Heart left ventricle (tissue), 16 donors: ENCODE data around the gene SHROOM3. TPM values are rescaled to one million over a fixed set of nuclear protein-coding genes. Genes with fewer than 3 reads are reported as not detected.
A peak's percentile ranks its signal among the peaks of the same experiment; 100 is the strongest.

Experiments used
- ATAC-seq, 4 donors: fragments of 200-7000 bp; cut with Tn5 transposase; one replicate each; pipeline ENCODE4 v1.9.1; 2020 to 2022; ENCODE audit warnings: moderate library complexity in 4 of 4, mild to moderate bottlenecking in 3 of 4, moderate number of reproducible peaks in 1 of 4
- DNase-seq, 5 donors: peaks; one replicate each; pipeline ENCODE4 v3.0.0-alpha.2; 2020
- H3K27ac ChIP-seq, 12 donors: fragments of 200-600 bp; sonication (generic) in 4 of 12; one replicate each; pipeline versions ENCODE4 v1.5.0 to v1.8.0; 2016 to 2022; ENCODE audit warnings: mild to moderate bottlenecking in 2 of 12
- H3K27me3 ChIP-seq, 9 donors: fragments of 200-600 bp; sonication (generic) in 2 of 9; one replicate each; pipeline versions ENCODE4 v1.5.1 to v1.8.0; 2016 to 2022; ENCODE audit warnings: mild to moderate bottlenecking in 3 of 9
- H3K36me3 ChIP-seq, 9 donors: fragments of 200-600 bp; sonication (generic) in 2 of 9; one replicate each; pipeline versions ENCODE4 v1.5.0 to v1.8.0; 2018 to 2022; ENCODE audit warnings: mild to moderate bottlenecking in 2 of 9
- H3K4me1 ChIP-seq, 12 donors: fragments of 200-600 bp; sonication (generic) in 4 of 12; one replicate each; pipeline versions ENCODE4 v1.5.0 to v1.8.0; 2016 to 2022; ENCODE audit warnings: mild to moderate bottlenecking in 3 of 12
- H3K4me3 ChIP-seq, 12 donors: fragments of 200-600 bp; sonication (generic) in 4 of 12; one replicate each; pipeline versions ENCODE4 v1.5.0 to v1.8.0; 2017 to 2022; ENCODE audit warnings: mild to moderate bottlenecking in 9 of 12, moderate library complexity in 4 of 12
- H3K9me3 ChIP-seq, 12 donors: fragments of 200-600 bp; sonication (generic) in 4 of 12; one replicate each; pipeline versions ENCODE4 v1.5.0 to v1.8.0; 2016 to 2022; ENCODE audit warnings: mild to moderate bottlenecking in 1 of 12
- CTCF ChIP-seq, 12 donors: fragments of 200-600 bp; sonication (generic) in 4 of 12; IDR thresholded peaks; one replicate each; pipeline versions ENCODE4 v1.5.0 to v1.8.0; 2018 to 2022; ENCODE audit warnings: antibody characterized with exemption in 12 of 12, mild to moderate bottlenecking in 5 of 12
- POLR2A ChIP-seq, 2 donors: fragments of 450-650 bp; IDR thresholded peaks; one replicate each; pipeline ENCODE4 v1.6.1; 2017; ENCODE audit warnings: antibody characterized with exemption in 2 of 2, mild to moderate bottlenecking in 2 of 2, moderate library complexity in 2 of 2
- WGBS, 4 donors: extraction: QIAGEN DNeasy Blood & Tissue Kit in 2 of 4; methylation state at CpG; one replicate each; pipeline versions ENCODE4 v1.1.5 to v1.1.7; 2013 to 2018; 5-methylcytosine and 5-hydroxymethylcytosine counted together
- intact Hi-C, 10 donors: fragments of 100-400 bp; cut with DNase I; formaldehyde crosslinking; loops; one replicate each; pipeline versions ENCODE4 v1.11.1 to v1.14.2; 2022
- polyA plus RNA-seq, 2 donors: library from polyadenylated mRNA; stranded (reverse); fragments of 200-250 nt; gene quantifications; one replicate each; pipeline ENCODE4 v1.2.3, GENCODE V29; 2013
- total RNA-seq, 9 donors: library from RNA; depleted of rRNA in 2 of 9; stranded (reverse); fragments of >200 nt in 2 of 9; fragmentation: NEBNext Ultra II Directional in 3 of 9; extraction: Animal tissue kit (Norgen Biotek cat#: 25700) in 3 of 9; gene quantifications; one replicate each; pipeline versions ENCODE4 v1.1.0 to v1.2.4, GENCODE V29; 2016 to 2023
- donor health status: ischemic (EF 13 %, LVEDD 7.1; RV severe dilation, severe dysfunction).
- donor health status: healthy with polysubstance abuse.
- donor health status: DM: no; HTN: yes; CAD: no.
- donor health status: DM: no; HTN: no; CAD: no.
- donor health status: ischemic (EF 25% LVEDD 6.9; RV normal size, moderate dysfunction).
- donor health status: ischemic (EF 25% LVEDD 5.7; RV mildly dilated, moderate dysfunction).
- donor health status: healthy.
- donor health status: DM: yes; HTN: yes; CAD: no.
- donor health status: ischemic (EF 35%, LVEDD 5.7; RV mildly dilated, moderate dysfunction).
- donor health status: nonischemic (EF 11% LVEDD 7.7; RV severe dilation, severe dysfunction).
- donor health status: DM: yes; HTN: yes; CAD: no.
- donor health status: PGD.
- donor health status: ischemic (EF 29% LVEDD 5.4; RV normal size, mild dysfunction).
- donor health status: nonischemic (EF 23%, LVEDD 6.1; RV moderate dilation, normal function).

The SHROOM3 gene
- total and polyA plus RNA-seq, 11 donors: 4.6 to 38.5 (median 20.3) TPM

- no peak overlapping the region for H3K4me3 ChIP-seq
- TF ChIP-seq CTCF (IDR thresholded peaks at IDR 0.05) (no peak), POLR2A (IDR thresholded peaks at IDR 0.05) (no peak)
- DNase-seq (no peak), ATAC-seq (no peak)
- intact Hi-C loops: loop anchor here in 3 of 10 donors (10.0 kb wide), 1 partner anchor 58 kb away; no protein-coding TSS in a partner anchor
- no peaks in the 10 kb centered on the region for H3K36me3 ChIP-seq
- H3K27me3 ChIP-seq: peaks cover 0 to 12% (median 0%) of the 10 kb centered on the region in 9 donors
- 71 to 91% (median 82%) methylated on average over 3 of the region's 3 CpGs for WGBS, 4 donors
- no peak overlapping the region for H3K27ac ChIP-seq
- H3K9me3 ChIP-seq: no peaks in the 10 kb centered on the region
- H3K4me1 ChIP-seq: peaks cover 0 to 19% (median 0%) of the 10 kb centered on the region in 12 donors
Measured at GRCh38 chr4:76582817-76583087, 147.7 kb downstream of the SHROOM3 start.

GRCh38 chr4:76584241-76585152, 149.5 kb downstream of the SHROOM3 start:
- Histone ChIP-seq H3K4me1 (peaks cover 0 to 31% (median 5%) of the 10 kb centered on the region in 12 donors), H3K27me3 (peaks cover 0 to 12% (median 0%) of the 10 kb centered on the region in 9 donors), H3K36me3 (no peaks in the 10 kb centered on the region), H3K9me3 (no peaks in the 10 kb centered on the region), H3K4me3 (no peak overlapping the region), H3K27ac (peak overlapping the region in 1 of 12 donors; percentile 22)
- ATAC-seq (no peak), DNase-seq (no peak)
- WGBS, 4 donors: 62 to 69% (median 65%) methylated on average over 9 of the region's 9 CpGs
- TF ChIP-seq POLR2A (IDR thresholded peaks at IDR 0.05) (no peak), CTCF (IDR thresholded peaks at IDR 0.05) (no peak)
- intact Hi-C loops: loop anchor here in 3 of 10 donors (10.0 kb wide), 1 partner anchor 60 kb away; no protein-coding TSS in a partner anchor

GRCh38 chr4:76585272-76585671, 150.2 kb downstream of the SHROOM3 start:
- H3K4me1 ChIP-seq: peaks cover 0 to 39% (median 11%) of the 10 kb centered on the region in 12 donors
- no peak for DNase-seq
- H3K36me3 ChIP-seq: no peaks in the 10 kb centered on the region
- TF ChIP-seq CTCF (IDR thresholded peaks at IDR 0.05) (no peak), POLR2A (IDR thresholded peaks at IDR 0.05) (no peak)
- H3K9me3 ChIP-seq: no peaks in the 10 kb centered on the region
- ATAC-seq: peak in 1 of 4 donors; percentile 17
- peak overlapping the region in 8 of 12 donors; percentile 45 to 62 (median 54) for H3K4me3 ChIP-seq
- intact Hi-C loops: loop anchor here in 3 of 10 donors (10.0 kb wide), 1 partner anchor 60 kb away; no protein-coding TSS in a partner anchor
- peak overlapping the region in 11 of 12 donors; percentile 18 to 86 (median 75) for H3K27ac ChIP-seq
- WGBS, 4 donors: 52 to 63% (median 58%) methylated on average over 5 of the region's 5 CpGs
- peaks cover 0 to 15% (median 0%) of the 10 kb centered on the region in 9 donors for H3K27me3 ChIP-seq

- ATAC-seq: peak; percentile 78 to 92 (median 89)
- 2 to 6% (median 3%) methylated on average over 13 to 28 of the region's 28 CpGs for WGBS, 4 donors
- TF ChIP-seq CTCF (IDR thresholded peaks at IDR 0.05) (peak in 7 of 12 donors; percentile 7 to 53 (median 38)), POLR2A (IDR thresholded peaks at IDR 0.05) (peak in 1 of 2 donors; percentile 38)
- H3K27me3 ChIP-seq: peaks cover 0 to 15% (median 0%) of the 10 kb centered on the region in 9 donors
- DNase-seq: peak; percentile 78 to 87 (median 85)
- peak overlapping the region in 11 of 12 donors; percentile 28 to 62 (median 54) for H3K4me3 ChIP-seq
- no peaks in the 10 kb centered on the region for H3K36me3 ChIP-seq
- peak overlapping the region in 11 of 12 donors; percentile 18 to 86 (median 75) for H3K27ac ChIP-seq
- H3K9me3 ChIP-seq: no peaks in the 10 kb centered on the region
- peaks cover 0 to 45% (median 13%) of the 10 kb centered on the region in 12 donors for H3K4me1 ChIP-seq
- intact Hi-C loops: loop anchor here in 4 of 10 donors (2.0 to 10.0 kb wide), 2 partner anchors 61 kb away; no protein-coding TSS in a partner anchor
Measured at GRCh38 chr4:76585897-76586360, 150.9 kb downstream of the SHROOM3 start.
